ENCODE data around the gene ARHGAP15.
"Not testable (repeated sequence)": the region's sequence is repeated elsewhere in the genome, so short reads cannot be mapped to it uniquely, and the experiment has no call there.

ARHGAP15 gene

GRCh38 chr2:143499061-143499460, 369.8 kb downstream of the ARHGAP15 start:
- DNase-seq = no peak

GRCh38 chr2:143501106-143501676, 372.0 kb downstream of the ARHGAP15 start:
- DNase-seq = no peak

GRCh38 chr2:143503280-143503679, 374.1 kb downstream of the ARHGAP15 start:
- no peak for DNase-seq

GRCh38 chr2:143504397-143504796, 375.2 kb downstream of the ARHGAP15 start:
- DNase-seq = no peak

- no peak for DNase-seq
Observed at GRCh38 chr2:143505542-143505941, 376.3 kb downstream of the ARHGAP15 start.

GRCh38 chr2:143513081-143513480, 383.9 kb downstream of the ARHGAP15 start:
- no peak for DNase-seq

GRCh38 chr2:143514413-143514812, 385.2 kb downstream of the ARHGAP15 start:
- no peak for DNase-seq

GRCh38 chr2:143515318-143515717, 386.1 kb downstream of the ARHGAP15 start:
- no peak for DNase-seq

- DNase-seq = no peak
Observed at GRCh38 chr2:143519521-143519920, 390.3 kb downstream of the ARHGAP15 start.

- no peak for DNase-seq
Observed at GRCh38 chr2:143521396-143521795, 392.2 kb downstream of the ARHGAP15 start.

- DNase-seq = no peak
Observed at GRCh38 chr2:143522699-143523098, 393.5 kb downstream of the ARHGAP15 start.

GRCh38 chr2:143524119-143524553, 394.9 kb downstream of the ARHGAP15 start:
- DNase-seq = no peak

- no peak for DNase-seq
Observed at GRCh38 chr2:143524559-143525401, 395.6 kb downstream of the ARHGAP15 start.

- no peak for DNase-seq
Observed at GRCh38 chr2:143525402-143525860, 396.2 kb downstream of the ARHGAP15 start.

GRCh38 chr2:143526498-143526897, 397.3 kb downstream of the ARHGAP15 start:
- DNase-seq = no peak

- DNase-seq = no peak
Observed at GRCh38 chr2:143528021-143528420, 398.8 kb downstream of the ARHGAP15 start.

GRCh38 chr2:143529118-143529720, 400.0 kb downstream of the ARHGAP15 start:
- no peak for DNase-seq

- no peak for DNase-seq
Observed at GRCh38 chr2:143530758-143531157, 401.5 kb downstream of the ARHGAP15 start.

GRCh38 chr2:143532061-143532460, 402.8 kb downstream of the ARHGAP15 start:
- no peak for DNase-seq

- no peak for DNase-seq
Observed at GRCh38 chr2:143533846-143534245, 404.6 kb downstream of the ARHGAP15 start.

GRCh38 chr2:143535802-143536201, 406.6 kb downstream of the ARHGAP15 start:
- no peak for DNase-seq

- not testable (repeated sequence) for DNase-seq
Observed at GRCh38 chr2:143541899-143542298, 412.7 kb downstream of the ARHGAP15 start.

GRCh38 chr2:143545059-143545948, 416.1 kb downstream of the ARHGAP15 start:
- DNase-seq = no peak
